Mammary epithelial cell (primary cell): Measurements from ENCODE around the gene PDE7B.

Experiments used
- EZH2 ChIP-seq: IDR thresholded peaks from 2 replicates; pipeline ENCODE4 v1.6.1; 2012; ENCODE audit warnings: low read length, inconsistent platforms, borderline replicate concordance
- TF ChIP-seq, protein P1 (sequence below), 2 donors: IDR thresholded peaks in 1 of 2; conservative IDR thresholded peaks in 1 of 2; 2 replicates each; pipeline ENCODE4 v1.5.1; 2011 to 2012; ENCODE audit warnings: inconsistent platforms in 2 of 2, low read length in 2 of 2, mild to moderate bottlenecking in 2 of 2, control low read depth in 1 of 2, low read depth in 1 of 2; ENCODE audit not compliant: insufficient read depth in 1 of 2; ENCODE audit errors: extremely low read depth in 1 of 2

DNA sequence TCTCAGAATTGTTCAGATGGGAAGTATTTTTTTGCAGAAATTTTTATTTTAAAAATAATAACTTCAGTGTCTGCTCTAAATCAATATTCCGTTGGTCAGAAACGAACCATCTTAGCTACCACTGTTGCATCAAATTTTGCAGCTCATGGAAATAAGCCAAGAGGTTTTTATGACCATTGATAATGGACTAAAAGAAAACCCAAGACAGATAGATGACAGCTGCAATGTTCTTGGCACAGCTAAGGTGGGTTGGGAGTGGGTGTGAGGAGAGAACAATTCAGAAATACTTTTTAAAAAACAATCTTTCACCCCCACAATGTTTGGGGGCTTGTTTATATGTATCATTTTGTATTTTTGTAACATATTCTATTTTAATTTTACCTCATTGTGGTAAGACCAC is 121.1 kb downstream of the PDE7B start:
- TF ChIP-seq, protein P1, sequence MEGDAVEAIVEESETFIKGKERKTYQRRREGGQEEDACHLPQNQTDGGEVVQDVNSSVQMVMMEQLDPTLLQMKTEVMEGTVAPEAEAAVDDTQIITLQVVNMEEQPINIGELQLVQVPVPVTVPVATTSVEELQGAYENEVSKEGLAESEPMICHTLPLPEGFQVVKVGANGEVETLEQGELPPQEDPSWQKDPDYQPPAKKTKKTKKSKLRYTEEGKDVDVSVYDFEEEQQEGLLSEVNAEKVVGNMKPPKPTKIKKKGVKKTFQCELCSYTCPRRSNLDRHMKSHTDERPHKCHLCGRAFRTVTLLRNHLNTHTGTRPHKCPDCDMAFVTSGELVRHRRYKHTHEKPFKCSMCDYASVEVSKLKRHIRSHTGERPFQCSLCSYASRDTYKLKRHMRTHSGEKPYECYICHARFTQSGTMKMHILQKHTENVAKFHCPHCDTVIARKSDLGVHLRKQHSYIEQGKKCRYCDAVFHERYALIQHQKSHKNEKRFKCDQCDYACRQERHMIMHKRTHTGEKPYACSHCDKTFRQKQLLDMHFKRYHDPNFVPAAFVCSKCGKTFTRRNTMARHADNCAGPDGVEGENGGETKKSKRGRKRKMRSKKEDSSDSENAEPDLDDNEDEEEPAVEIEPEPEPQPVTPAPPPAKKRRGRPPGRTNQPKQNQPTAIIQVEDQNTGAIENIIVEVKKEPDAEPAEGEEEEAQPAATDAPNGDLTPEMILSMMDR (conservative IDR thresholded peaks at IDR 0.05 in 1 of 2, IDR thresholded peaks at IDR 0.05 in 1 of 2; ENCODE audit: extremely low read depth in 1 of 2, insufficient read depth in 1 of 2, low read depth in 1 of 2, low read length in 2 of 2): no peak
- no peak for TF ChIP-seq EZH2
